Smooth muscle cell (in vitro differentiated cells): Measurements from ENCODE around the gene TMEM131. TPM values are rescaled to one million over a fixed set of nuclear protein-coding genes. Genes with fewer than 3 reads are reported as not detected.
A peak's percentile ranks its signal among the peaks of the same experiment; 100 is the strongest.

ENCODE experiments used
- DNase-seq: peaks from one replicate; lab custom pipeline; 2025; ENCODE audit not compliant: unreplicated experiment; lab: John Stamatoyannopoulos, UW
- H2AFZ ChIP-seq: fragments of 200-600 bp; sonication (generic); 2 replicates; pipeline ENCODE4 v1.6.0; 2016; ENCODE audit warnings: antibody characterized with exemption, low read depth, mild to moderate bottlenecking
- H3F3A ChIP-seq: fragments of 200-600 bp; sonication (generic); 2 replicates; pipeline ENCODE4 v1.6.0; 2017; ENCODE audit warnings: antibody characterized with exemption, low read depth
- H3K27ac ChIP-seq: fragments of 200-600 bp; sonication (generic); 2 replicates; pipeline ENCODE4 v1.5.1; 2016; ENCODE audit warnings: low read depth, mild to moderate bottlenecking
- H3K27me3 ChIP-seq: fragments of 200-600 bp; sonication (generic); 2 replicates; pipeline ENCODE4 v1.6.1; 2016; ENCODE audit warnings: low read depth, mild to moderate bottlenecking
- H3K36me3 ChIP-seq: fragments of 200-600 bp; sonication (generic); 2 replicates; pipeline ENCODE4 v1.5.1; 2016; ENCODE audit warnings: low read depth
- H3K4me1 ChIP-seq: fragments of 200-600 bp; sonication (generic); 2 replicates; pipeline ENCODE4 v1.5.1; 2016; ENCODE audit warnings: low read depth
- H3K4me2 ChIP-seq: fragments of 200-600 bp; sonication (generic); 2 replicates; pipeline ENCODE4 v1.6.0; 2016; ENCODE audit warnings: mild to moderate bottlenecking
- H3K4me3 ChIP-seq: fragments of 200-600 bp; sonication (generic); 2 replicates; pipeline ENCODE4 v1.5.1; 2016; ENCODE audit warnings: mild to moderate bottlenecking
- H3K79me2 ChIP-seq: fragments of 200-600 bp; sonication (generic); 2 replicates; pipeline ENCODE4 v1.6.0; 2016; ENCODE audit warnings: low read depth, mild to moderate bottlenecking
- H3K9ac ChIP-seq: fragments of 200-600 bp; sonication (generic); 2 replicates; pipeline ENCODE4 v1.6.0; 2016; ENCODE audit warnings: low read depth
- H3K9me3 ChIP-seq: fragments of 200-600 bp; sonication (generic); replicated peaks from 2 replicates; pipeline ENCODE4 v1.5.1; 2016; ENCODE audit warnings: low read depth
- H4K20me1 ChIP-seq: fragments of 200-600 bp; sonication (generic); 2 replicates; pipeline ENCODE4 v1.6.0; 2016; ENCODE audit warnings: low read depth
- WGBS: methylation state at CpG from one replicate; pipeline ENCODE4 v1.1.7; 2016; ENCODE audit warnings: low lambda C conversion rate; 5-methylcytosine and 5-hydroxymethylcytosine counted together
- polyA plus RNA-seq: library from polyadenylated mRNA; unstranded; fragments of >200 nt; fragmentation: Nextera tagmentation; extraction: Ambion mirVana; gene quantifications from 2 replicates; pipeline ENCODE4 v1.2.1, GENCODE V29; 2016
- total RNA-seq: library from RNA; depleted of rRNA; stranded (reverse); fragments of >200 nt; gene quantifications from 2 replicates; pipeline ENCODE4 v1.2.3, GENCODE V29; 2014
- TF ChIP-seq, protein P1 (sequence below): fragments of 200-600 bp; sonication (generic); IDR thresholded peaks from 2 replicates; pipeline ENCODE4 v1.5.1; 2017; ENCODE audit warnings: borderline replicate concordance, mild to moderate bottlenecking, antibody characterized with exemption; ENCODE audit not compliant: insufficient read depth, poor library complexity, severe bottlenecking

The TMEM131 gene
- total and polyA plus RNA-seq, 2 experiments from 2014 or later = 16.7 to 32.3 TPM

DNA sequence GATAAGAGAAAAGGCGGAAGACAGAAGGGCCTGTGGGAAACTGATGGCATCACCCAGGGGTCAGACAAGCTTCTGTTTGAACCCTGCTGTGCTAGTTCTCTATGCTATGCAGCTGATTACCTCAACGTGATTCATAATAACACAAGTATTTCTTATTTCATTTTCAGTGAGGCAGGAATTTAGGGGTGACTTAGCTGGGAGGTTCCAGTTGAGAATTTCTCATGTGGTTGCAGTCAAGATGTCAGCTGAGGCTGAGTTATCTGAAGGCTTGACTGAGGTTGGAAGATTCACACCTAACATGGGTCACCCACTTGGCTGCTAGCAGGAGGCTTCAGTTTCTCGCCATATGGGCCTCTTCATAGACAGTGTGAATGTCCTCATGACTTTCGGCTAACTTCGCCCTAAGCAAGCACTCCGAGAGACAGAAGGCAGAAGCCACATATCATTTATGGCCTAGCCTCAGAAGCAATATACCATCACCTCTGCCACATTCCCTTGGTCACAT lies 34.0 kb upstream of the TMEM131 start:
- Histone ChIP-seq H3K36me3 (no peaks in the 10 kb centered on the region), H4K20me1 (no peaks in the 10 kb centered on the region), H3K9me3 (no peaks in the 10 kb centered on the region), H3K27ac (no peak overlapping the region), H3F3A (no peaks in the 10 kb centered on the region), H3K4me1 (peaks cover 16% of the 10 kb centered on the region), H3K9ac (no peak overlapping the region), H3K4me2 (no peak overlapping the region), H3K4me3 (no peak overlapping the region), H3K79me2 (no peaks in the 10 kb centered on the region), H2AFZ (no peak overlapping the region), H3K27me3 (no peaks in the 10 kb centered on the region)
- DNase-seq = no peak
- TF ChIP-seq, protein P1, sequence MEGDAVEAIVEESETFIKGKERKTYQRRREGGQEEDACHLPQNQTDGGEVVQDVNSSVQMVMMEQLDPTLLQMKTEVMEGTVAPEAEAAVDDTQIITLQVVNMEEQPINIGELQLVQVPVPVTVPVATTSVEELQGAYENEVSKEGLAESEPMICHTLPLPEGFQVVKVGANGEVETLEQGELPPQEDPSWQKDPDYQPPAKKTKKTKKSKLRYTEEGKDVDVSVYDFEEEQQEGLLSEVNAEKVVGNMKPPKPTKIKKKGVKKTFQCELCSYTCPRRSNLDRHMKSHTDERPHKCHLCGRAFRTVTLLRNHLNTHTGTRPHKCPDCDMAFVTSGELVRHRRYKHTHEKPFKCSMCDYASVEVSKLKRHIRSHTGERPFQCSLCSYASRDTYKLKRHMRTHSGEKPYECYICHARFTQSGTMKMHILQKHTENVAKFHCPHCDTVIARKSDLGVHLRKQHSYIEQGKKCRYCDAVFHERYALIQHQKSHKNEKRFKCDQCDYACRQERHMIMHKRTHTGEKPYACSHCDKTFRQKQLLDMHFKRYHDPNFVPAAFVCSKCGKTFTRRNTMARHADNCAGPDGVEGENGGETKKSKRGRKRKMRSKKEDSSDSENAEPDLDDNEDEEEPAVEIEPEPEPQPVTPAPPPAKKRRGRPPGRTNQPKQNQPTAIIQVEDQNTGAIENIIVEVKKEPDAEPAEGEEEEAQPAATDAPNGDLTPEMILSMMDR = no peak
- WGBS = 93% methylated on average over 6 of the region's 6 CpGs

DNA sequence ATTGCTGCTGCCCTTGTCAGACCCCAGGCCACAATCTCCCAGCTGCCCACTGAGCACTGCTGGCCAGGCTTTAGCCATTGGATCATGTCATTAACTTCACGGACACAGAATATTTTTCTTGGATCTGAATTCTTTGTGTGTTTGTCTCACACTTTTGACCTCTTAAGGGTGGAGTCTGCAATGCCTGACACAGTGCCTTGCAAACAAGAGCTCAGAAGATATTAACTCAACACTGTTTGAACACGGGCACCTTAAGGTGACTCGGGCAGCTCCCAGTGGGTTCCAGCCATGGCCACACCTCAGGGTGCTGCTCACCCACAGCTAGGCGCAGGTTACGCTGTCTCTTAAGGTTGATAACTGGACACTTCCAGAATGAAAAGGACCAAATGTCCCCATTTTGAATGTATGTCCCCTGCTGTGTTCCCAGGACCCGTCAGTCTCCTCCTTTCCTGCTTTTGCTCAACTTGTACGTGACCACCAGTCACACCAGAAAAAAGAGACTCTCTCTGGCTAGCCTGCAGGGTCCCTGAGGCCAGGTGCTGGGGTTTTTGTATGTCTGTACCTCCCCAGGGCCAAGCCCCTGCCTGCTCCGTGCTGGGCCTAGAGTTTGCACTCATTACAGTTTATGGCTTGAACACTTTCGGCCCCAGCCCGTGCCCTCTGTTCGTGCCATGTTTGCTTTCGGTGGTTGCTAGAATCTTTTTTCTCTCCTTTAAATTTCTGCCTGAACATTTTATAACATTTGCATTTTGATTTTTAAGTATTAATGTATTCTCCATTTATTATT lies 33.4 kb upstream of the TMEM131 start:
- H3K27me3 ChIP-seq = no peaks in the 10 kb centered on the region
- H3K27ac ChIP-seq = peak overlapping the region; percentile 70
- peaks cover 16% of the 10 kb centered on the region for H3K4me1 ChIP-seq
- no peaks in the 10 kb centered on the region for H4K20me1 ChIP-seq
- no peaks in the 10 kb centered on the region for H3K9me3 ChIP-seq
- 94% methylated on average over 12 of the region's 12 CpGs for WGBS
- H3K4me3 ChIP-seq = no peak overlapping the region
- no peaks in the 10 kb centered on the region for H3K36me3 ChIP-seq
- no peak overlapping the region for H3K9ac ChIP-seq
- no peaks in the 10 kb centered on the region for H3F3A ChIP-seq
- H3K4me2 ChIP-seq = peak overlapping the region; percentile 15
- no peak for DNase-seq
- H2AFZ ChIP-seq = no peak overlapping the region
- H3K79me2 ChIP-seq = no peaks in the 10 kb centered on the region
- TF ChIP-seq, protein P1 = no peak

DNA sequence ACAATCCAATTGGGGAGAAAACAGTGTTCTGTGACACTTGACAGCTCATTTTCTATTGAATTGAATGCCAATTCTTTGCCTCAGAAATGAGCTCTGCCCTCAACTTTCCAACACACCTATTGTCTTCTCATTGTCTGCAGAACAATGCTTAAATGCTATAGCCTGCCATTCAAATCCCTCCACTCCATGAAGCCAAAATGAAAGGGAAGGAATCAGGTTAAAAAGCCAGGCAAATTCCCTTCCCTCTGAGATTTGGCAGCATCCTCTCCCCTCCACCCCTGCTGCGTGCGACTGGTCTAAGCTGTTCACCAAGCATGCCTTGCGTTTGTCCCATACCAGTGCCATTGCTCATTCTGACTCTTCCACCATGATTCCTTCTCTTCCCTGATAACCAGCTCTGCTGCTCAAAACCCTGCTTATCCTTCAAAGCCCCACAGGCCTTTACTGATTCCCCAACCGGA lies 32.4 kb upstream of the TMEM131 start:
- Histone ChIP-seq H3K4me1 (peaks cover 16% of the 10 kb centered on the region), H4K20me1 (no peaks in the 10 kb centered on the region), H2AFZ (no peak overlapping the region), H3K4me2 (peak overlapping the region; percentile 15), H3K9me3 (no peaks in the 10 kb centered on the region), H3K4me3 (no peak overlapping the region), H3K36me3 (no peaks in the 10 kb centered on the region), H3K79me2 (no peaks in the 10 kb centered on the region), H3K27me3 (no peaks in the 10 kb centered on the region), H3F3A (no peaks in the 10 kb centered on the region), H3K9ac (no peak overlapping the region), H3K27ac (peak overlapping the region; percentile 70)
- WGBS = 23% methylated on average over 4 of the region's 4 CpGs
- TF ChIP-seq, protein P1 = no peak
- DNase-seq = no peak
